B cell (primary cell): ENCODE data around the gene RIPOR3.

ENCODE experiments used
- EZH2 ChIP-seq: IDR thresholded peaks from 2 replicates; pipeline ENCODE4 v1.6.1; 2012; ENCODE audit warnings: borderline replicate concordance, low read depth, mild to moderate bottlenecking, moderate library complexity, low read length; ENCODE audit not compliant: insufficient read depth, poor library complexity, severe bottlenecking
- TF ChIP-seq, protein P1 (sequence below): fragments of 200-600 bp; IDR thresholded peaks from one replicate; pipeline ENCODE4 v1.8.0; 2022; ENCODE audit warnings: antibody characterized with exemption, mild to moderate bottlenecking

GRCh38 chr20:50615407-50615806, 75.9 kb downstream of the RIPOR3 start:
- TF ChIP-seq, protein P1, sequence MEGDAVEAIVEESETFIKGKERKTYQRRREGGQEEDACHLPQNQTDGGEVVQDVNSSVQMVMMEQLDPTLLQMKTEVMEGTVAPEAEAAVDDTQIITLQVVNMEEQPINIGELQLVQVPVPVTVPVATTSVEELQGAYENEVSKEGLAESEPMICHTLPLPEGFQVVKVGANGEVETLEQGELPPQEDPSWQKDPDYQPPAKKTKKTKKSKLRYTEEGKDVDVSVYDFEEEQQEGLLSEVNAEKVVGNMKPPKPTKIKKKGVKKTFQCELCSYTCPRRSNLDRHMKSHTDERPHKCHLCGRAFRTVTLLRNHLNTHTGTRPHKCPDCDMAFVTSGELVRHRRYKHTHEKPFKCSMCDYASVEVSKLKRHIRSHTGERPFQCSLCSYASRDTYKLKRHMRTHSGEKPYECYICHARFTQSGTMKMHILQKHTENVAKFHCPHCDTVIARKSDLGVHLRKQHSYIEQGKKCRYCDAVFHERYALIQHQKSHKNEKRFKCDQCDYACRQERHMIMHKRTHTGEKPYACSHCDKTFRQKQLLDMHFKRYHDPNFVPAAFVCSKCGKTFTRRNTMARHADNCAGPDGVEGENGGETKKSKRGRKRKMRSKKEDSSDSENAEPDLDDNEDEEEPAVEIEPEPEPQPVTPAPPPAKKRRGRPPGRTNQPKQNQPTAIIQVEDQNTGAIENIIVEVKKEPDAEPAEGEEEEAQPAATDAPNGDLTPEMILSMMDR = no peak
- TF ChIP-seq EZH2 = no peak
